KMS-11 (cell line): ENCODE measurements around the gene CDS1.
"Not testable (repeated sequence)": the region's sequence is repeated elsewhere in the genome, so short reads cannot be mapped to it uniquely, and the experiment has no call there.

Source experiments
- H2AFZ ChIP-seq: fragments of 200-600 bp; sonication (generic); 2 replicates; pipeline ENCODE4 v1.6.1; 2016; ENCODE audit warnings: antibody characterized with exemption, mixed run types, low read depth
- H3K27ac ChIP-seq: fragments of 200-600 bp; sonication (generic); 2 replicates; pipeline ENCODE4 v1.6.1; 2016; ENCODE audit warnings: mild to moderate bottlenecking, mixed run types
- H3K27me3 ChIP-seq: fragments of 200-600 bp; sonication (generic); 2 replicates; pipeline ENCODE4 v1.6.1; 2017; ENCODE audit warnings: mild to moderate bottlenecking, low read depth, mixed run types, moderate library complexity; ENCODE audit not compliant: insufficient read depth
- H3K36me3 ChIP-seq: fragments of 200-600 bp; sonication (generic); 2 replicates; pipeline ENCODE4 v1.6.1; 2017; ENCODE audit warnings: mild to moderate bottlenecking, mixed run types; ENCODE audit not compliant: insufficient read depth
- H3K4me1 ChIP-seq: fragments of 200-600 bp; sonication (generic); 2 replicates; pipeline ENCODE4 v1.6.1; 2016; ENCODE audit warnings: mild to moderate bottlenecking, low read depth, mixed run types; ENCODE audit not compliant: poor library complexity, severe bottlenecking
- H3K4me2 ChIP-seq: fragments of 200-600 bp; sonication (generic); 2 replicates; pipeline ENCODE4 v1.7.0; 2016; ENCODE audit warnings: mild to moderate bottlenecking, mixed run types
- H3K4me3 ChIP-seq: fragments of 200-600 bp; sonication (generic); IDR thresholded peaks from 2 replicates; pipeline ENCODE4 v1.6.1; 2017; ENCODE audit warnings: low read depth, low read length, mixed read lengths; ENCODE audit not compliant: insufficient read depth
- H3K79me2 ChIP-seq: fragments of 200-600 bp; sonication (generic); 2 replicates; pipeline ENCODE4 v1.6.1; 2016; ENCODE audit warnings: low read depth, mixed run types; ENCODE audit not compliant: insufficient read depth
- H3K9ac ChIP-seq: fragments of 200-600 bp; sonication (generic); 2 replicates; pipeline ENCODE4 v1.6.1; 2016; ENCODE audit warnings: mild to moderate bottlenecking, mixed run types
- H4K20me1 ChIP-seq: fragments of 200-600 bp; sonication (generic); 2 replicates; pipeline ENCODE4 v1.6.1; 2016; ENCODE audit warnings: mild to moderate bottlenecking, mixed run types; ENCODE audit not compliant: insufficient read depth
- TF ChIP-seq, protein P1 (sequence below): fragments of 200-600 bp; sonication (generic); conservative IDR thresholded peaks from 2 replicates; pipeline ENCODE4 v1.6.1; 2017; ENCODE audit warnings: low read depth, mild to moderate bottlenecking, antibody characterized with exemption, low read length, moderate library complexity, mixed read lengths

Gene CDS1

GRCh38 chr4:84661191-84661939 is 78.4 kb downstream of the CDS1 start:
- no peaks in the 10 kb centered on the region for H3K4me1 ChIP-seq
- H4K20me1 ChIP-seq: no peaks in the 10 kb centered on the region
- no peaks in the 10 kb centered on the region for H3K36me3 ChIP-seq
- no peak overlapping the region for H3K4me2 ChIP-seq
- H3K4me3 ChIP-seq: no peak overlapping the region
- H3K79me2 ChIP-seq: no peaks in the 10 kb centered on the region
- H2AFZ ChIP-seq: no peak overlapping the region
- TF ChIP-seq, protein P1, sequence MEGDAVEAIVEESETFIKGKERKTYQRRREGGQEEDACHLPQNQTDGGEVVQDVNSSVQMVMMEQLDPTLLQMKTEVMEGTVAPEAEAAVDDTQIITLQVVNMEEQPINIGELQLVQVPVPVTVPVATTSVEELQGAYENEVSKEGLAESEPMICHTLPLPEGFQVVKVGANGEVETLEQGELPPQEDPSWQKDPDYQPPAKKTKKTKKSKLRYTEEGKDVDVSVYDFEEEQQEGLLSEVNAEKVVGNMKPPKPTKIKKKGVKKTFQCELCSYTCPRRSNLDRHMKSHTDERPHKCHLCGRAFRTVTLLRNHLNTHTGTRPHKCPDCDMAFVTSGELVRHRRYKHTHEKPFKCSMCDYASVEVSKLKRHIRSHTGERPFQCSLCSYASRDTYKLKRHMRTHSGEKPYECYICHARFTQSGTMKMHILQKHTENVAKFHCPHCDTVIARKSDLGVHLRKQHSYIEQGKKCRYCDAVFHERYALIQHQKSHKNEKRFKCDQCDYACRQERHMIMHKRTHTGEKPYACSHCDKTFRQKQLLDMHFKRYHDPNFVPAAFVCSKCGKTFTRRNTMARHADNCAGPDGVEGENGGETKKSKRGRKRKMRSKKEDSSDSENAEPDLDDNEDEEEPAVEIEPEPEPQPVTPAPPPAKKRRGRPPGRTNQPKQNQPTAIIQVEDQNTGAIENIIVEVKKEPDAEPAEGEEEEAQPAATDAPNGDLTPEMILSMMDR: no peak
- H3K27me3 ChIP-seq: no peaks in the 10 kb centered on the region
- no peak overlapping the region for H3K27ac ChIP-seq
- H3K9ac ChIP-seq: no peak overlapping the region

- H3K4me3 ChIP-seq, H3K27ac ChIP-seq, H3K27me3 ChIP-seq, H3K9ac ChIP-seq, H3K4me2 ChIP-seq, H3K36me3 ChIP-seq, H2AFZ ChIP-seq, H3K4me1 ChIP-seq, H4K20me1 ChIP-seq, H3K79me2 ChIP-seq: not testable (repeated sequence)
Observed at GRCh38 chr4:84664767-84665166, 81.8 kb downstream of the CDS1 start.

DNA sequence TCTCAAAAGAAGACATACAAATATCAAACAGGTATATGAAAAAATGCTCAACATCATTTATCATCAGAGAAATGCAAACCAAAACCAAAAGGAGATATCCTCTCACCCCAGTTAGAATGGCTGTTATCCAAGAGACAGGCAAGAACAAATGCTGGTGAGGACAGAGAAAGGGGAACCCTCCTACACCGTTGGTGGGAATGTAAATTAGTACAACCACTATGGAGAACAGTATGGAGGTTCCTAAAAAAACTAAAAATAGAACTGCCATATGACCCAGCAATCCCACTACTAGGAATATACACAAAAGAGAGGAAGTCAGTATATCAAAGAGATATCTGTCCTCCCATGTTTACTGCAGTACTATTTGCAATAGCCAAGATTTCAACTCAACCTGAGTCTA is 83.5 kb downstream of the CDS1 start:
- no peak overlapping the region for H3K4me2 ChIP-seq
- no peaks in the 10 kb centered on the region for H3K4me1 ChIP-seq
- H3K27me3 ChIP-seq: no peaks in the 10 kb centered on the region
- no peak overlapping the region for H3K9ac ChIP-seq
- no peaks in the 10 kb centered on the region for H3K79me2 ChIP-seq
- H4K20me1 ChIP-seq: no peaks in the 10 kb centered on the region
- no peaks in the 10 kb centered on the region for H3K36me3 ChIP-seq
- TF ChIP-seq, protein P1: no peak
- H2AFZ ChIP-seq: no peak overlapping the region
- H3K27ac ChIP-seq: no peak overlapping the region
- no peak overlapping the region for H3K4me3 ChIP-seq

GRCh38 chr4:84669201-84669600 is 86.3 kb downstream of the CDS1 start:
- no peaks in the 10 kb centered on the region for H3K36me3 ChIP-seq
- no peaks in the 10 kb centered on the region for H3K27me3 ChIP-seq
- H3K4me1 ChIP-seq: no peaks in the 10 kb centered on the region
- H3K9ac ChIP-seq: no peak overlapping the region
- H4K20me1 ChIP-seq: no peaks in the 10 kb centered on the region
- no peak overlapping the region for H3K27ac ChIP-seq
- H2AFZ ChIP-seq: no peak overlapping the region
- TF ChIP-seq, protein P1: no peak
- H3K4me2 ChIP-seq: no peak overlapping the region
- H3K4me3 ChIP-seq: no peak overlapping the region
- H3K79me2 ChIP-seq: no peaks in the 10 kb centered on the region

GRCh38 chr4:84672177-84672576 is 89.2 kb downstream of the CDS1 start:
- TF ChIP-seq, protein P1: no peak
- H3K4me1 ChIP-seq: no peaks in the 10 kb centered on the region
- no peaks in the 10 kb centered on the region for H3K27me3 ChIP-seq
- H3K36me3 ChIP-seq: no peaks in the 10 kb centered on the region
- H3K9ac ChIP-seq: no peak overlapping the region
- H3K4me2 ChIP-seq: no peak overlapping the region
- no peaks in the 10 kb centered on the region for H3K79me2 ChIP-seq
- H3K4me3 ChIP-seq: no peak overlapping the region
- H2AFZ ChIP-seq: no peak overlapping the region
- H4K20me1 ChIP-seq: no peaks in the 10 kb centered on the region
- no peak overlapping the region for H3K27ac ChIP-seq
